ENCODE data around the gene COPG2.

DNA sequence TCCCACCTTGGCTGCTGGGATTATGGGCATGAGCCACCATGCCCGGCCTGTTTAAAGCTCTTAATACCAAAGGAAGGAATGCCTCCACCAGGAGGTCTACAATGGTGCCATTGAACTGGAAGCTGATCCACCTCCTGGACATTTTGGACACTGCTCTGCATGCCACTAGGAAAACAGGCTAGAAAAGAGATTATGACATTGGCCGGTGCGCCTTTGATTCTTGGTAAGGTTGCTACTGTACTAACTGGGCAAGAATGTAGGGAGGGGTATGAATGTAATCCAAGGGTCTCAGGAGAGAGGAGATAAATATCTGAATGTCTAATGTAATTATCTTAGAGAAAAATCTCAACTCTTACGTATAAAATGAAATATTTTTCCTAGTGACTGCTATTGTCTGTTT is 39.5 kb upstream of the COPG2 start:
- TF ChIP-seq, protein P1, sequence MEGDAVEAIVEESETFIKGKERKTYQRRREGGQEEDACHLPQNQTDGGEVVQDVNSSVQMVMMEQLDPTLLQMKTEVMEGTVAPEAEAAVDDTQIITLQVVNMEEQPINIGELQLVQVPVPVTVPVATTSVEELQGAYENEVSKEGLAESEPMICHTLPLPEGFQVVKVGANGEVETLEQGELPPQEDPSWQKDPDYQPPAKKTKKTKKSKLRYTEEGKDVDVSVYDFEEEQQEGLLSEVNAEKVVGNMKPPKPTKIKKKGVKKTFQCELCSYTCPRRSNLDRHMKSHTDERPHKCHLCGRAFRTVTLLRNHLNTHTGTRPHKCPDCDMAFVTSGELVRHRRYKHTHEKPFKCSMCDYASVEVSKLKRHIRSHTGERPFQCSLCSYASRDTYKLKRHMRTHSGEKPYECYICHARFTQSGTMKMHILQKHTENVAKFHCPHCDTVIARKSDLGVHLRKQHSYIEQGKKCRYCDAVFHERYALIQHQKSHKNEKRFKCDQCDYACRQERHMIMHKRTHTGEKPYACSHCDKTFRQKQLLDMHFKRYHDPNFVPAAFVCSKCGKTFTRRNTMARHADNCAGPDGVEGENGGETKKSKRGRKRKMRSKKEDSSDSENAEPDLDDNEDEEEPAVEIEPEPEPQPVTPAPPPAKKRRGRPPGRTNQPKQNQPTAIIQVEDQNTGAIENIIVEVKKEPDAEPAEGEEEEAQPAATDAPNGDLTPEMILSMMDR (IDR thresholded peaks at IDR 0.05 in 4 of 5, conservative IDR thresholded peaks at IDR 0.05 in 1 of 5) = no peak
- no peak for TF ChIP-seq POLR2A (IDR thresholded peaks at IDR 0.05)
